MM.1S (cell line): ENCODE results near the gene RAPGEF3.

ENCODE experiments used
- DNase-seq: peaks from one replicate; pipeline ENCODE4 v3.0.0-alpha.2; 2015
- H2AFZ ChIP-seq: fragments of 300-600 bp; sonication (generic); 2 replicates; pipeline ENCODE4 v1.6.0; 2016; ENCODE audit warnings: antibody characterized with exemption, low read length
- H3F3A ChIP-seq: fragments of 300-600 bp; sonication (generic); 2 replicates; pipeline ENCODE4 v1.6.1; 2016; ENCODE audit warnings: mild to moderate bottlenecking, antibody characterized with exemption, low read length, moderate library complexity, mixed read lengths; ENCODE audit not compliant: insufficient read depth
- H3K27ac ChIP-seq: fragments of 300-600 bp; sonication (generic); 2 replicates; pipeline ENCODE4 v1.5.1; 2016; ENCODE audit warnings: mild to moderate bottlenecking, low read length
- H3K27me3 ChIP-seq: fragments of 300-600 bp; sonication (generic); replicated peaks from 2 replicates; pipeline ENCODE4 v1.6.0; 2016; ENCODE audit warnings: low read length; ENCODE audit not compliant: insufficient read depth
- H3K36me3 ChIP-seq: fragments of 300-600 bp; sonication (generic); replicated peaks from 2 replicates; pipeline ENCODE4 v1.6.1; 2016; ENCODE audit warnings: mild to moderate bottlenecking, low read length, mixed read lengths; ENCODE audit not compliant: insufficient read depth
- H3K4me1 ChIP-seq: fragments of 300-600 bp; sonication (generic); 2 replicates; pipeline ENCODE4 v1.6.1; 2016; ENCODE audit warnings: low read length, mixed read lengths
- H3K4me2 ChIP-seq: fragments of 300-600 bp; sonication (generic); 2 replicates; pipeline ENCODE4 v1.6.0; 2016; ENCODE audit warnings: low read depth, low read length
- H3K4me3 ChIP-seq: fragments of 300-600 bp; sonication (generic); 2 replicates; pipeline ENCODE4 v1.5.1; 2016; ENCODE audit warnings: low read length, mixed read lengths
- H3K79me2 ChIP-seq: fragments of 300-600 bp; sonication (generic); 2 replicates; pipeline ENCODE4 v1.6.1; 2016; ENCODE audit warnings: mixed run types, low read length, mixed read lengths
- H3K9ac ChIP-seq: fragments of 300-600 bp; sonication (generic); 2 replicates; pipeline ENCODE4 v1.6.1; 2016; ENCODE audit warnings: low read length, mixed read lengths
- H3K9me2 ChIP-seq: fragments of 300-600 bp; sonication (generic); replicated peaks from 2 replicates; pipeline ENCODE4 v1.6.1; 2016; ENCODE audit warnings: mild to moderate bottlenecking, low read length, mixed read lengths; ENCODE audit not compliant: insufficient read depth
- H3K9me3 ChIP-seq: fragments of 300-600 bp; sonication (generic); replicated peaks from 2 replicates; pipeline ENCODE4 v1.6.1; 2016; ENCODE audit warnings: mild to moderate bottlenecking, low read length, mixed read lengths; ENCODE audit not compliant: insufficient read depth
- H4K20me1 ChIP-seq: fragments of 300-600 bp; sonication (generic); 2 replicates; pipeline ENCODE4 v1.6.1; 2016; ENCODE audit warnings: mild to moderate bottlenecking, low read length, moderate library complexity, mixed read lengths; ENCODE audit not compliant: insufficient read depth
- CTCF ChIP-seq: fragments of 300-600 bp; sonication (generic); IDR thresholded peaks from 2 replicates; pipeline ENCODE4 v1.5.1; 2016; ENCODE audit warnings: antibody characterized with exemption, low read length, mixed read lengths
- EZH2 ChIP-seq: fragments of 300-600 bp; sonication (generic); optimal IDR thresholded peaks from 2 replicates; pipeline ENCODE3; 2017; ENCODE audit warnings: low read depth, mild to moderate bottlenecking, antibody characterized with exemption, low read length, mixed read lengths
- EZH2phosphoT487 ChIP-seq: fragments of 300-600 bp; sonication (generic); IDR thresholded peaks from 2 replicates; pipeline ENCODE4 v1.6.1; 2018; ENCODE audit warnings: antibody characterized with exemption, low read length

RAPGEF3 gene

GRCh38 chr12:47745485-47746041, 13.1 kb downstream of the RAPGEF3 start:
- Histone ChIP-seq H3F3A (peaks cover 5% of the 10 kb centered on the region; the same call in 1 of the 2 replicates), H3K79me2 (no peaks in the 10 kb centered on the region), H3K4me3 (no peak overlapping the region), H3K9ac (no peak overlapping the region), H3K4me1 (peaks cover 33% of the 10 kb centered on the region), H3K27me3 (no peaks in the 10 kb centered on the region), H3K4me2 (no peak overlapping the region), H2AFZ (no peak overlapping the region), H3K9me3 (no peaks in the 10 kb centered on the region), H3K36me3 (no peaks in the 10 kb centered on the region), H3K9me2 (no peaks in the 10 kb centered on the region), H3K27ac (no peak overlapping the region), H4K20me1 (no peaks in the 10 kb centered on the region)
- TF ChIP-seq EZH2 (no peak), EZH2phosphoT487 (no peak), CTCF (no peak)
- no peak for DNase-seq

GRCh38 chr12:47744778-47745436, 13.8 kb downstream of the RAPGEF3 start:
- no peak for TF ChIP-seq CTCF
- TF ChIP-seq EZH2, result no peak
- no peak for TF ChIP-seq EZH2phosphoT487
- H3K9me2 ChIP-seq, result no peaks in the 10 kb centered on the region
- no peak overlapping the region for H3K4me2 ChIP-seq
- H3K27ac ChIP-seq, result no peak overlapping the region
- peaks cover 34% of the 10 kb centered on the region for H3K4me1 ChIP-seq
- no peak for DNase-seq
- H3K79me2 ChIP-seq, result no peaks in the 10 kb centered on the region
- no peaks in the 10 kb centered on the region for H3K36me3 ChIP-seq
- no peak overlapping the region for H3K9ac ChIP-seq
- H3K9me3 ChIP-seq, result no peaks in the 10 kb centered on the region
- no peak overlapping the region for H2AFZ ChIP-seq
- H3K27me3 ChIP-seq, result no peaks in the 10 kb centered on the region
- no peak overlapping the region for H3K4me3 ChIP-seq
- peaks cover 5% of the 10 kb centered on the region; the same call in 1 of the 2 replicates for H3F3A ChIP-seq
- no peaks in the 10 kb centered on the region for H4K20me1 ChIP-seq

GRCh38 chr12:47744005-47744651, 14.6 kb downstream of the RAPGEF3 start:
- Histone ChIP-seq H3K9me2 (no peaks in the 10 kb centered on the region), H3K9me3 (no peaks in the 10 kb centered on the region), H3K4me1 (peaks cover 34% of the 10 kb centered on the region), H3K27ac (no peak overlapping the region), H3K27me3 (no peaks in the 10 kb centered on the region), H3K4me2 (no peak overlapping the region), H3F3A (peaks cover 5% of the 10 kb centered on the region; the same call in 1 of the 2 replicates), H3K79me2 (no peaks in the 10 kb centered on the region), H4K20me1 (no peaks in the 10 kb centered on the region), H3K36me3 (no peaks in the 10 kb centered on the region), H2AFZ (peak overlapping the region; percentile 39; the same call in 1 of the 2 replicates), H3K4me3 (no peak overlapping the region), H3K9ac (no peak overlapping the region)
- DNase-seq, result peak; percentile 78
- TF ChIP-seq EZH2phosphoT487, result no peak
- peak; percentile 86 for TF ChIP-seq CTCF
- no peak for TF ChIP-seq EZH2
